WTC11 (cell line): ENCODE measurements around the gene USH2A. TPM values are rescaled to one million over a fixed set of nuclear protein-coding genes. Genes with fewer than 3 reads are reported as not detected.

ENCODE experiments used
- ATAC-seq: fragments of 200-7000 bp; cut with Tn5 transposase; 2 replicates; pipeline ENCODE4 v1.10.0; 2021; ENCODE audit warnings: mild to moderate bottlenecking, moderate library complexity
- CTCF ChIA-PET: fragments of 300-600 bp; sonication (Branson Sonifier 250); formaldehyde crosslinking; loops from one replicate; lab custom pipeline; 2021; ENCODE audit warnings: antibody characterized with exemption; lab: Charles Lee
- POLR2A ChIA-PET: fragments of 350-600 bp; sonication (Branson Sonifier 250); formaldehyde crosslinking; loops from one replicate; lab custom pipeline; 2021; ENCODE audit warnings: antibody characterized with exemption; lab: Charles Lee
- DNase-seq: peaks from one replicate; pipeline ENCODE4 v3.0.0; 2021; ENCODE audit warnings: low spot score
- H3K27ac Mint-ChIP-seq: 2 replicates; pipeline ENCODE4 v1.8.0; 2021; ENCODE audit warnings: mixed read lengths
- H3K27me3 Mint-ChIP-seq: 2 replicates; pipeline ENCODE4 v1.8.0; 2021; ENCODE audit warnings: low read depth, mild to moderate bottlenecking, moderate library complexity, mixed read lengths
- H3K36me3 Mint-ChIP-seq: 2 replicates; pipeline ENCODE4 v1.8.0; 2021; ENCODE audit warnings: mixed read lengths
- H3K4me1 Mint-ChIP-seq: 2 replicates; pipeline ENCODE4 v1.8.0; 2022; ENCODE audit warnings: mixed read lengths
- H3K4me3 Mint-ChIP-seq: 2 replicates; pipeline ENCODE4 v1.8.0; 2021; ENCODE audit warnings: mild to moderate bottlenecking, moderate library complexity, mixed read lengths
- H3K9me3 Mint-ChIP-seq: 2 replicates; pipeline ENCODE4 v1.8.0; 2021; ENCODE audit warnings: mixed read lengths
- CREB1 ChIP-seq: sonication (generic); formaldehyde crosslinking; IDR thresholded peaks from 2 replicates; pipeline ENCODE4 v1.8.0; 2023; ENCODE audit warnings: mild to moderate bottlenecking, missing genetic modification reagents
- CREM ChIP-seq: sonication (generic); formaldehyde crosslinking; IDR thresholded peaks from 2 replicates; pipeline ENCODE4 v1.8.1; 2022; ENCODE audit warnings: mild to moderate bottlenecking, missing genetic modification reagents, moderate library complexity
- FOXP1 ChIP-seq: sonication (generic); formaldehyde crosslinking; IDR thresholded peaks from 2 replicates; pipeline ENCODE4 v1.8.0; 2022; ENCODE audit warnings: missing genetic modification reagents, mild to moderate bottlenecking, moderate library complexity, borderline replicate concordance
- OVOL2 ChIP-seq: fragments of 250-450 bp; sonication (Bioruptor Pico); IDR thresholded peaks from 2 replicates; pipeline ENCODE4 v1.9.0; 2021; ENCODE audit warnings: mild to moderate bottlenecking, borderline replicate concordance
- TCF7 ChIP-seq: sonication (generic); formaldehyde crosslinking; IDR thresholded peaks from 2 replicates; pipeline ENCODE4 v1.8.0; 2022; ENCODE audit warnings: mild to moderate bottlenecking, low read depth, missing genetic modification reagents, moderate library complexity
- TEAD1 ChIP-seq: sonication (generic); formaldehyde crosslinking; IDR thresholded peaks from 2 replicates; pipeline ENCODE4 v1.8.0; 2022; ENCODE audit warnings: mild to moderate bottlenecking, missing genetic modification reagents
- ZNF219 ChIP-seq: sonication (generic); formaldehyde crosslinking; IDR thresholded peaks from 2 replicates; pipeline ENCODE4 v1.8.0; 2023; ENCODE audit warnings: missing genetic modification reagents, mild to moderate bottlenecking, borderline replicate concordance
- total RNA-seq: library from RNA; stranded (reverse); gene quantifications from 3 replicates; pipeline ENCODE4 v1.2.3, GENCODE V29; 2021
- TF ChIP-seq, protein P1 (sequence below): sonication (generic); formaldehyde crosslinking; IDR thresholded peaks from 2 replicates; pipeline ENCODE4 v1.8.1; 2023; ENCODE audit warnings: mild to moderate bottlenecking, moderate library complexity, missing genetic modification reagents
- TF ChIP-seq, protein P2 (sequence below): fragments of 250-450 bp; sonication (Bioruptor Pico); IDR thresholded peaks from 2 replicates; pipeline ENCODE4 v1.9.0; 2021; ENCODE audit warnings: mild to moderate bottlenecking, borderline replicate concordance
- TF ChIP-seq, protein P3 (sequence below): fragments of 250-450 bp; sonication (Bioruptor Pico); IDR thresholded peaks from 2 replicates; pipeline ENCODE4 v1.9.0; 2021; ENCODE audit warnings: moderate library complexity, mild to moderate bottlenecking, inconsistent platforms, borderline replicate concordance
- TF ChIP-seq, protein P4 (sequence below): sonication (generic); formaldehyde crosslinking; IDR thresholded peaks from 2 replicates; pipeline ENCODE4 v1.8.0; 2022; ENCODE audit warnings: mild to moderate bottlenecking, missing genetic modification reagents
- TF ChIP-seq, protein P5 (sequence below): sonication (generic); formaldehyde crosslinking; IDR thresholded peaks from 2 replicates; pipeline ENCODE4 v1.8.0; 2022; ENCODE audit warnings: mild to moderate bottlenecking, missing genetic modification reagents
- TF ChIP-seq, protein P6 (sequence below): sonication (generic); formaldehyde crosslinking; IDR thresholded peaks from 2 replicates; pipeline ENCODE4 v1.8.1; 2023; ENCODE audit warnings: mild to moderate bottlenecking, missing genetic modification reagents, borderline replicate concordance
- TF ChIP-seq, protein P7 (sequence below): sonication (generic); formaldehyde crosslinking; IDR thresholded peaks from 2 replicates; pipeline ENCODE4 v1.8.1; 2022; ENCODE audit warnings: mild to moderate bottlenecking, moderate library complexity, missing genetic modification reagents
- TF ChIP-seq, protein P8 (sequence below): sonication (generic); formaldehyde crosslinking; IDR thresholded peaks from 2 replicates; pipeline ENCODE4 v1.8.0; 2022; ENCODE audit warnings: mild to moderate bottlenecking, missing genetic modification reagents
- TF ChIP-seq, protein P9 (sequence below): sonication (generic); formaldehyde crosslinking; IDR thresholded peaks from 2 replicates; pipeline ENCODE4 v1.8.1; 2023; ENCODE audit warnings: mild to moderate bottlenecking, missing genetic modification reagents

USH2A gene
- total RNA-seq, 1 experiment from 2014 or later = 0.37 TPM

DNA sequence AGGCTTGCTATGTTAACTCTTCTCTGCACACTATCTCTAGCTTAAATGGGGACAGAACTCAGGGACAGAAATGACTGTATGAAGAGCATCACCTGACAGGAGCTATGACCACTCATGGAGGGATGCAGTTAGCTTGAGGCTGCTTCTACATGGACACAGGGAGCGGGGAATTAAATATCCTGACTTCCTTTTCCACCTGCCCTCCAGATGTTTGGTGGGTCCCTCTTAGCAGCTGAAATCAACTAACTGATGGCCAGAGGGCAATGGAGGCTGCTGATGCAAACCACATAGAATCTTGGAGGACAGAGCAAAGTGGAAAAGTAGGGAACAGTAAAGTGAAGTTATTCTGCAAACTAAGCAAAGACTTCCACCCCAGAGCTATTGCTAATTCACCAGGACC lies 214.1 kb downstream of the USH2A start:
- Mint-ChIP-seq H3K36me3 (no peaks in the 10 kb centered on the region), H3K4me1 (no peaks in the 10 kb centered on the region), H3K4me3 (no peak overlapping the region), H3K9me3 (no peaks in the 10 kb centered on the region), H3K27me3 (no peaks in the 10 kb centered on the region), H3K27ac (no peak overlapping the region)
- DNase-seq (no peak), ATAC-seq (no peak)
- CTCF ChIA-PET = interaction anchor here (1.1 kb wide), 1 partner anchor 12 kb away, joined by 3 read pairs; no protein-coding TSS in a partner anchor
- POLR2A ChIA-PET = no interaction called here
- TF ChIP-seq CREM (no peak), OVOL2 (CRISPR knock-in tag) (no peak), CREB1 (CRISPR knock-in tag) (no peak), TCF7 (CRISPR knock-in tag) (no peak)
- TF ChIP-seq, protein P1, sequence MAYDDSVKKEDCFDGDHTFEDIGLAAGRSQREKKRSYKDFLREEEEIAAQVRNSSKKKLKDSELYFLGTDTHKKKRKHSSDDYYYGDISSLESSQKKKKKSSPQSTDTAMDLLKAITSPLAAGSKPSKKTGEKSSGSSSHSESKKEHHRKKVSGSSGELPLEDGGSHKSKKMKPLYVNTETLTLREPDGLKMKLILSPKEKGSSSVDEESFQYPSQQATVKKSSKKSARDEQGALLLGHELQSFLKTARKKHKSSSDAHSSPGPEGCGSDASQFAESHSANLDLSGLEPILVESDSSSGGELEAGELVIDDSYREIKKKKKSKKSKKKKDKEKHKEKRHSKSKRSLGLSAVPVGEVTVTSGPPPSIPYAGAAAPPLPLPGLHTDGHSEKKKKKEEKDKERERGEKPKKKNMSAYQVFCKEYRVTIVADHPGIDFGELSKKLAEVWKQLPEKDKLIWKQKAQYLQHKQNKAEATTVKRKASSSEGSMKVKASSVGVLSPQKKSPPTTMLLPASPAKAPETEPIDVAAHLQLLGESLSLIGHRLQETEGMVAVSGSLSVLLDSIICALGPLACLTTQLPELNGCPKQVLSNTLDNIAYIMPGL = no peak
- TF ChIP-seq, protein P2, sequence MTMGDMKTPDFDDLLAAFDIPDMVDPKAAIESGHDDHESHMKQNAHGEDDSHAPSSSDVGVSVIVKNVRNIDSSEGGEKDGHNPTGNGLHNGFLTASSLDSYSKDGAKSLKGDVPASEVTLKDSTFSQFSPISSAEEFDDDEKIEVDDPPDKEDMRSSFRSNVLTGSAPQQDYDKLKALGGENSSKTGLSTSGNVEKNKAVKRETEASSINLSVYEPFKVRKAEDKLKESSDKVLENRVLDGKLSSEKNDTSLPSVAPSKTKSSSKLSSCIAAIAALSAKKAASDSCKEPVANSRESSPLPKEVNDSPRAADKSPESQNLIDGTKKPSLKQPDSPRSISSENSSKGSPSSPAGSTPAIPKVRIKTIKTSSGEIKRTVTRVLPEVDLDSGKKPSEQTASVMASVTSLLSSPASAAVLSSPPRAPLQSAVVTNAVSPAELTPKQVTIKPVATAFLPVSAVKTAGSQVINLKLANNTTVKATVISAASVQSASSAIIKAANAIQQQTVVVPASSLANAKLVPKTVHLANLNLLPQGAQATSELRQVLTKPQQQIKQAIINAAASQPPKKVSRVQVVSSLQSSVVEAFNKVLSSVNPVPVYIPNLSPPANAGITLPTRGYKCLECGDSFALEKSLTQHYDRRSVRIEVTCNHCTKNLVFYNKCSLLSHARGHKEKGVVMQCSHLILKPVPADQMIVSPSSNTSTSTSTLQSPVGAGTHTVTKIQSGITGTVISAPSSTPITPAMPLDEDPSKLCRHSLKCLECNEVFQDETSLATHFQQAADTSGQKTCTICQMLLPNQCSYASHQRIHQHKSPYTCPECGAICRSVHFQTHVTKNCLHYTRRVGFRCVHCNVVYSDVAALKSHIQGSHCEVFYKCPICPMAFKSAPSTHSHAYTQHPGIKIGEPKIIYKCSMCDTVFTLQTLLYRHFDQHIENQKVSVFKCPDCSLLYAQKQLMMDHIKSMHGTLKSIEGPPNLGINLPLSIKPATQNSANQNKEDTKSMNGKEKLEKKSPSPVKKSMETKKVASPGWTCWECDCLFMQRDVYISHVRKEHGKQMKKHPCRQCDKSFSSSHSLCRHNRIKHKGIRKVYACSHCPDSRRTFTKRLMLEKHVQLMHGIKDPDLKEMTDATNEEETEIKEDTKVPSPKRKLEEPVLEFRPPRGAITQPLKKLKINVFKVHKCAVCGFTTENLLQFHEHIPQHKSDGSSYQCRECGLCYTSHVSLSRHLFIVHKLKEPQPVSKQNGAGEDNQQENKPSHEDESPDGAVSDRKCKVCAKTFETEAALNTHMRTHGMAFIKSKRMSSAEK (CRISPR knock-in tag) = no peak

DNA sequence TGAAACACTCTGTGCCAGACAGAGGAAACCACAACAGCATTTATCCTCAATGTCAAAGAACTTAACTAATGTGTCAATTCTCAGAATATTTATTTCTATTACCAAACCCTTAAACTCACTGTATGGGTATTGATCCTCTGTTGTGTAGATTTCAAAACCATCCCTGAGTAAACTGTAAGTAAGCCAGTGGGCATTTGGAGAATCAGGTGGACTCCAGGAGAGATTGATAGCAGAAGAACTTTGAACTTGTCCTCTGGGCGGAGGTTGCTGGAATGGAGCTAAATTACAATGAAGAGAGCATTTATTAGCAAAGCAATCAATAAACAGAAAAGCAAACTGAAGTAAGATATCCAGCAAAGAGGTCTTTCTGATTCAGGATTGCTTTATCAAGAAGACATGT lies 216.1 kb downstream of the USH2A start:
- no peaks in the 10 kb centered on the region for H3K36me3 Mint-ChIP-seq
- CTCF ChIA-PET = interaction anchor here (2.1 kb wide), 1 partner anchor 14 kb away, joined by 5 read pairs; no protein-coding TSS in a partner anchor
- ATAC-seq (no peak), DNase-seq (no peak)
- H3K4me1 Mint-ChIP-seq = no peaks in the 10 kb centered on the region
- H3K27me3 Mint-ChIP-seq = no peaks in the 10 kb centered on the region
- H3K9me3 Mint-ChIP-seq = no peaks in the 10 kb centered on the region
- POLR2A ChIA-PET = no interaction called here
- no peak overlapping the region for H3K4me3 Mint-ChIP-seq
- H3K27ac Mint-ChIP-seq = no peak overlapping the region
- no peak for TF ChIP-seq TEAD1 (CRISPR knock-in tag)
- TF ChIP-seq, protein P3, sequence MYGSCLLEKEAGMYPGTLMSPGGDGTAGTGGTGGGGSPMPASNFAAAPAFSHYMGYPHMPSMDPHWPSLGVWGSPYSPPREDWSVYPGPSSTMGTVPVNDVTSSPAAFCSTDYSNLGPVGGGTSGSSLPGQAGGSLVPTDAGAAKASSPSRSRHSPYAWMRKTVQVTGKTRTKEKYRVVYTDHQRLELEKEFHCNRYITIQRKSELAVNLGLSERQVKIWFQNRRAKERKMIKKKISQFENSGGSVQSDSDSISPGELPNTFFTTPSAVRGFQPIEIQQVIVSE (CRISPR knock-in tag) = no peak
- TF ChIP-seq OVOL2 (CRISPR knock-in tag) = no peak
- TF ChIP-seq, protein P4, sequence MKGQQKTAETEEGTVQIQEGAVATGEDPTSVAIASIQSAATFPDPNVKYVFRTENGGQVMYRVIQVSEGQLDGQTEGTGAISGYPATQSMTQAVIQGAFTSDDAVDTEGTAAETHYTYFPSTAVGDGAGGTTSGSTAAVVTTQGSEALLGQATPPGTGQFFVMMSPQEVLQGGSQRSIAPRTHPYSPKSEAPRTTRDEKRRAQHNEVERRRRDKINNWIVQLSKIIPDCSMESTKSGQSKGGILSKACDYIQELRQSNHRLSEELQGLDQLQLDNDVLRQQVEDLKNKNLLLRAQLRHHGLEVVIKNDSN (CRISPR knock-in tag) = no peak
- TF ChIP-seq, protein P5, sequence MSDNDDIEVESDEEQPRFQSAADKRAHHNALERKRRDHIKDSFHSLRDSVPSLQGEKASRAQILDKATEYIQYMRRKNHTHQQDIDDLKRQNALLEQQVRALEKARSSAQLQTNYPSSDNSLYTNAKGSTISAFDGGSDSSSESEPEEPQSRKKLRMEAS (CRISPR knock-in tag) = no peak
- no peak for TF ChIP-seq FOXP1
- TF ChIP-seq, protein P6, sequence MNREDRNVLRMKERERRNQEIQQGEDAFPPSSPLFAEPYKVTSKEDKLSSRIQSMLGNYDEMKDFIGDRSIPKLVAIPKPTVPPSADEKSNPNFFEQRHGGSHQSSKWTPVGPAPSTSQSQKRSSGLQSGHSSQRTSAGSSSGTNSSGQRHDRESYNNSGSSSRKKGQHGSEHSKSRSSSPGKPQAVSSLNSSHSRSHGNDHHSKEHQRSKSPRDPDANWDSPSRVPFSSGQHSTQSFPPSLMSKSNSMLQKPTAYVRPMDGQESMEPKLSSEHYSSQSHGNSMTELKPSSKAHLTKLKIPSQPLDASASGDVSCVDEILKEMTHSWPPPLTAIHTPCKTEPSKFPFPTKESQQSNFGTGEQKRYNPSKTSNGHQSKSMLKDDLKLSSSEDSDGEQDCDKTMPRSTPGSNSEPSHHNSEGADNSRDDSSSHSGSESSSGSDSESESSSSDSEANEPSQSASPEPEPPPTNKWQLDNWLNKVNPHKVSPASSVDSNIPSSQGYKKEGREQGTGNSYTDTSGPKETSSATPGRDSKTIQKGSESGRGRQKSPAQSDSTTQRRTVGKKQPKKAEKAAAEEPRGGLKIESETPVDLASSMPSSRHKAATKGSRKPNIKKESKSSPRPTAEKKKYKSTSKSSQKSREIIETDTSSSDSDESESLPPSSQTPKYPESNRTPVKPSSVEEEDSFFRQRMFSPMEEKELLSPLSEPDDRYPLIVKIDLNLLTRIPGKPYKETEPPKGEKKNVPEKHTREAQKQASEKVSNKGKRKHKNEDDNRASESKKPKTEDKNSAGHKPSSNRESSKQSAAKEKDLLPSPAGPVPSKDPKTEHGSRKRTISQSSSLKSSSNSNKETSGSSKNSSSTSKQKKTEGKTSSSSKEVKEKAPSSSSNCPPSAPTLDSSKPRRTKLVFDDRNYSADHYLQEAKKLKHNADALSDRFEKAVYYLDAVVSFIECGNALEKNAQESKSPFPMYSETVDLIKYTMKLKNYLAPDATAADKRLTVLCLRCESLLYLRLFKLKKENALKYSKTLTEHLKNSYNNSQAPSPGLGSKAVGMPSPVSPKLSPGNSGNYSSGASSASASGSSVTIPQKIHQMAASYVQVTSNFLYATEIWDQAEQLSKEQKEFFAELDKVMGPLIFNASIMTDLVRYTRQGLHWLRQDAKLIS (CRISPR knock-in tag) = no peak
- TF ChIP-seq, protein P7, sequence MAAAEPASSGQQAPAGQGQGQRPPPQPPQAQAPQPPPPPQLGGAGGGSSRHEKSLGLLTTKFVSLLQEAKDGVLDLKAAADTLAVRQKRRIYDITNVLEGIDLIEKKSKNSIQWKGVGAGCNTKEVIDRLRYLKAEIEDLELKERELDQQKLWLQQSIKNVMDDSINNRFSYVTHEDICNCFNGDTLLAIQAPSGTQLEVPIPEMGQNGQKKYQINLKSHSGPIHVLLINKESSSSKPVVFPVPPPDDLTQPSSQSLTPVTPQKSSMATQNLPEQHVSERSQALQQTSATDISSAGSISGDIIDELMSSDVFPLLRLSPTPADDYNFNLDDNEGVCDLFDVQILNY (CRISPR knock-in tag) = no peak
- TF ChIP-seq ZNF219 (CRISPR knock-in tag) = no peak
- TF ChIP-seq, protein P8, sequence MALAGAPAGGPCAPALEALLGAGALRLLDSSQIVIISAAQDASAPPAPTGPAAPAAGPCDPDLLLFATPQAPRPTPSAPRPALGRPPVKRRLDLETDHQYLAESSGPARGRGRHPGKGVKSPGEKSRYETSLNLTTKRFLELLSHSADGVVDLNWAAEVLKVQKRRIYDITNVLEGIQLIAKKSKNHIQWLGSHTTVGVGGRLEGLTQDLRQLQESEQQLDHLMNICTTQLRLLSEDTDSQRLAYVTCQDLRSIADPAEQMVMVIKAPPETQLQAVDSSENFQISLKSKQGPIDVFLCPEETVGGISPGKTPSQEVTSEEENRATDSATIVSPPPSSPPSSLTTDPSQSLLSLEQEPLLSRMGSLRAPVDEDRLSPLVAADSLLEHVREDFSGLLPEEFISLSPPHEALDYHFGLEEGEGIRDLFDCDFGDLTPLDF (CRISPR knock-in tag) = no peak
- TF ChIP-seq, protein P9, sequence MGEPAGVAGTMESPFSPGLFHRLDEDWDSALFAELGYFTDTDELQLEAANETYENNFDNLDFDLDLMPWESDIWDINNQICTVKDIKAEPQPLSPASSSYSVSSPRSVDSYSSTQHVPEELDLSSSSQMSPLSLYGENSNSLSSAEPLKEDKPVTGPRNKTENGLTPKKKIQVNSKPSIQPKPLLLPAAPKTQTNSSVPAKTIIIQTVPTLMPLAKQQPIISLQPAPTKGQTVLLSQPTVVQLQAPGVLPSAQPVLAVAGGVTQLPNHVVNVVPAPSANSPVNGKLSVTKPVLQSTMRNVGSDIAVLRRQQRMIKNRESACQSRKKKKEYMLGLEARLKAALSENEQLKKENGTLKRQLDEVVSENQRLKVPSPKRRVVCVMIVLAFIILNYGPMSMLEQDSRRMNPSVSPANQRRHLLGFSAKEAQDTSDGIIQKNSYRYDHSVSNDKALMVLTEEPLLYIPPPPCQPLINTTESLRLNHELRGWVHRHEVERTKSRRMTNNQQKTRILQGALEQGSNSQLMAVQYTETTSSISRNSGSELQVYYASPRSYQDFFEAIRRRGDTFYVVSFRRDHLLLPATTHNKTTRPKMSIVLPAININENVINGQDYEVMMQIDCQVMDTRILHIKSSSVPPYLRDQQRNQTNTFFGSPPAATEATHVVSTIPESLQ (CRISPR knock-in tag) = no peak
